HFF-Myc (cell line): ENCODE results near the gene EIF4E1B.
A peak's percentile ranks its signal among the peaks of the same experiment; 100 is the strongest.

Experiments used
- DNase-seq: peaks from one replicate; pipeline ENCODE4 v3.0.0-alpha.2; 2011; ENCODE audit warnings: low read depth; ENCODE audit errors: extremely low read depth
- H3K4me3 ChIP-seq: replicated peaks from 2 replicates; pipeline ENCODE4 v1.5.1; 2011; ENCODE audit warnings: low read depth, mild to moderate bottlenecking, control low read depth, low read length
- TF ChIP-seq, protein P1 (sequence below): IDR thresholded peaks from 2 replicates; pipeline ENCODE4 v1.5.1; 2012; ENCODE audit warnings: mild to moderate bottlenecking, low read depth, low read length, control low read depth; ENCODE audit errors: missing control alignments

EIF4E1B gene

DNA sequence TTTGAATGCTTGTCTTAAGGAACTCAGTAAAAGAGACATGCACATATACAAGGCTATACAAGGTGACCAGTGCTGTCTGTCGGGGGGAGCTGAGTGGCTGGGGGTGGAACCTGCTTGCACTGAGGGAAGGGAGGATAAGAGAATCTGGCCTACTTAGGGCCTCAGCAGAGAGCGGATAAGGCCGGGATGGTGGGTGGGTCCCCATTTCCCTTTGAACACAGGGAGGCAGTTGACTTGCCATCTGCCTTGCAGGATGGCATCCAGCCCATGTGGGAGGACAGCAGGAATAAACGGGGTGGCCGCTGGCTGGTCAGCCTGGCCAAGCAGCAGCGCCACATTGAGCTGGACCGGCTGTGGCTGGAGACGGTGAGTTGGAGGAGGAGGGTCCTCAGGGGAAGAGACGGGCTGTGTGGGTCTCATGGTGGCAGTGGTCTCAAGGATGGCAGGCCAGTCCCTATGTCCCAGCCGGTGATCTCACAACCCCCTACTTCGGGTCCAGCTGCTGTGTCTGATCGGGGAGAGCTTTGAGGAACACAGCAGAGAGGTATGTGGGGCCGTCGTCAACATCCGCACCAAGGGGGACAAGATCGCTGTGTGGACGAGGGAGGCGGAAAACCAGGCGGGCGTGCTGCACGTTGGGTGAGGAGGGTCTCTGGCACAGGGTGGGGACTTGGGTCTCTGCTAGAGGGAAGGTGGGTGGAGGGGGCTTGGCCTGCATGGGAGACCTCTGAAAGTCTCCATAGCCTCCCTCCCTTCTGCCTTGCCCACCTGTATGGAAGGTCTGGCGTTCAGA is 14.6 kb downstream of the EIF4E1B start:
- TF ChIP-seq, protein P1, sequence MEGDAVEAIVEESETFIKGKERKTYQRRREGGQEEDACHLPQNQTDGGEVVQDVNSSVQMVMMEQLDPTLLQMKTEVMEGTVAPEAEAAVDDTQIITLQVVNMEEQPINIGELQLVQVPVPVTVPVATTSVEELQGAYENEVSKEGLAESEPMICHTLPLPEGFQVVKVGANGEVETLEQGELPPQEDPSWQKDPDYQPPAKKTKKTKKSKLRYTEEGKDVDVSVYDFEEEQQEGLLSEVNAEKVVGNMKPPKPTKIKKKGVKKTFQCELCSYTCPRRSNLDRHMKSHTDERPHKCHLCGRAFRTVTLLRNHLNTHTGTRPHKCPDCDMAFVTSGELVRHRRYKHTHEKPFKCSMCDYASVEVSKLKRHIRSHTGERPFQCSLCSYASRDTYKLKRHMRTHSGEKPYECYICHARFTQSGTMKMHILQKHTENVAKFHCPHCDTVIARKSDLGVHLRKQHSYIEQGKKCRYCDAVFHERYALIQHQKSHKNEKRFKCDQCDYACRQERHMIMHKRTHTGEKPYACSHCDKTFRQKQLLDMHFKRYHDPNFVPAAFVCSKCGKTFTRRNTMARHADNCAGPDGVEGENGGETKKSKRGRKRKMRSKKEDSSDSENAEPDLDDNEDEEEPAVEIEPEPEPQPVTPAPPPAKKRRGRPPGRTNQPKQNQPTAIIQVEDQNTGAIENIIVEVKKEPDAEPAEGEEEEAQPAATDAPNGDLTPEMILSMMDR: no peak
- no peak for DNase-seq
- no peak overlapping the region for H3K4me3 ChIP-seq

DNA sequence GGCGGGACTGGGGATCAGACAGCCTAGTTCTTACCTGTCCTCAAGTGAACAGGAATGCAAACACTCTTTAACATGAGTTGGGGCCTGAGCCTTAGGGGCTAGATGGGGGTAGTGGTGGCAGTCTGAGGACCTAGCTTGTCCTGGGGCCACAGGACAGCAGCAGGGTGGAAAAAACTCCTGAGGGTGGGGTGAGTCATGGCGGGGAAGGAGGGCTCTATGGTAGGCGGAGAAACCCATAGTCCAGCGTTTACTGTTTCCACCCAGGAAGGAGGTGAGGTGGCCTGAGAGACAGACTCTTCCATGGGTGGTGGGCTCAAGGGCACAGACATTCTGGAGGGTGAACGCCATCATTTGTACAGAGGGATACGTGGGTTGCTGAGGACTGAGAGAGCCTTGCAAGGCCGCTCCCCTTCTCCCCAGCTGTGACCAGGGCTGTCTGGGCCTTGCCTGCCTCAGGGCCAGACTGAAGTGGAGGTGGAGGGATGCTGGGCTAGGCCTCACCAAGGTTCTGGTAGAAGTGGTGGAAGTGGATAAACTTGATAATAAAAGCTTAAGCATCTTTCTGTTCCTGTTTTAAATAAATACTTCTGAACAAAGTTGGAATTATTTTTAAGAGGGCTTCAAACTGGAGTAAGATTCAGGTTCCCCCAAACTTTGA is 15.7 kb downstream of the EIF4E1B start:
- TF ChIP-seq, protein P1: no peak
- peak overlapping the region; percentile 36; the same call in 1 of the 2 replicates for H3K4me3 ChIP-seq

DNA sequence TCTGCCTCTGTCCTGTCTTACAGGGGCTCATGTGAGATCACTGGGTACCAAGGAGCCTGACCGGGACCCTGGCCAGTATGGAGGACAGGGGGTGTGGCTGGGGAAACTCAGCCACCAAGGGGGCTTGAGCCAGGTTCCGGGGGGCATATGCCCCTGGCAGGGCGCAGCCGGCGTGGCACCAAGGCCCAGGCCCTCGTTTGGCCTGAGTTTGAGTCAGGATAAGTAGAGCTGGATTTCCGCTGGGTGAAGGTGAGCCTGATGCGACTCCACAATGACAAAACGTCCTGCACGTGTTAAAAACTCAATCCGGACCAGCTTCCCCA is 16.2 kb downstream of the EIF4E1B start:
- no peak for DNase-seq
- TF ChIP-seq, protein P1: no peak
- H3K4me3 ChIP-seq: peak overlapping the region; percentile 36

More for the DNA sequence above, 15.7 kb downstream of the EIF4E1B start:
- DNase-seq: no peak

DNA sequence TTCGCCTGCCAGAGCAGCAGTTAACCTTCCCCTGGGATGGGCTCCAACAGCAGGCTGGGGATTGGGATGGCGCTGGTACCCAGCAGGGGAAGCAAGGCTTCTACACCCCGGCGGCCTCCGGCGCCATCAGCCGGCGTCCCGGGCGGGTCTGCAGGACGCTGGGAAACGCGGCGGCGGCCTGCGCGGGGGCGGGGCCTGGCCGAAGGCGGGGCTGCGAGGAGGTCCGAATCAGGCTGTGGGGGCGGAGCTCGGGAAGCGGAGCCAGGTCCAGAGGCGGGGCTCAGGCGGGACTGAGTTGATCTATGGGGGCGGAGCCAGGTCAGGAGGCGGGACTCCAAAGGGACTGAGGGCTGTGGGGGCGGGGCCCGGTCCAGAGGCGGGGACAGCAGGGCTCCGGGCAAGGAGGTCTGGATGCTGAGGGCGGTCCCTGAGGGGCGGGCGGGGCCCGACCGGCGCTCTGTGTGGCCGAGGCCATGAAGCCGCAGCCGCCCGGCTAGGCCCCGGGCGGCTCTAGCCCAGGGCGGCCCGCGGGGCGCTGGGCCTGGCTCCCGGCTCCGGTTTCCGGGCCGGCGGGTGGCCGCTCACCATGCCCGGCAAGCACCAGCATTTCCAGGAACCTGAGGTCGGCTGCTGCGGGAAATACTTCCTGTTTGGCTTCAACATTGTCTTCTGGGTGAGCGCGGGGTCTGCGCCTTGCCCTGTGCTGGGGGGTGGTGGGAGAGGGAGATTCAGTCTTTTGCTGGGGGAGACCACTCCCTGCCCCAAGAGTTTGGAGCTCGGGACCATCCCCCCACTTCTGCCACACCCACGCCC is 16.8 kb downstream of the EIF4E1B start, which contains the start of gene TSPAN17:
Gene TSPAN17, plus strand, starts transcription at position 455 of the 813 bp plus-strand sequence. Its CDS starts 132 bp downstream, at position 587.
- TF ChIP-seq, protein P1: peak; percentile 13
- peak; percentile 91 for DNase-seq
- peak within 1 kb of the TSS; percentile 70 for H3K4me3 ChIP-seq

DNA sequence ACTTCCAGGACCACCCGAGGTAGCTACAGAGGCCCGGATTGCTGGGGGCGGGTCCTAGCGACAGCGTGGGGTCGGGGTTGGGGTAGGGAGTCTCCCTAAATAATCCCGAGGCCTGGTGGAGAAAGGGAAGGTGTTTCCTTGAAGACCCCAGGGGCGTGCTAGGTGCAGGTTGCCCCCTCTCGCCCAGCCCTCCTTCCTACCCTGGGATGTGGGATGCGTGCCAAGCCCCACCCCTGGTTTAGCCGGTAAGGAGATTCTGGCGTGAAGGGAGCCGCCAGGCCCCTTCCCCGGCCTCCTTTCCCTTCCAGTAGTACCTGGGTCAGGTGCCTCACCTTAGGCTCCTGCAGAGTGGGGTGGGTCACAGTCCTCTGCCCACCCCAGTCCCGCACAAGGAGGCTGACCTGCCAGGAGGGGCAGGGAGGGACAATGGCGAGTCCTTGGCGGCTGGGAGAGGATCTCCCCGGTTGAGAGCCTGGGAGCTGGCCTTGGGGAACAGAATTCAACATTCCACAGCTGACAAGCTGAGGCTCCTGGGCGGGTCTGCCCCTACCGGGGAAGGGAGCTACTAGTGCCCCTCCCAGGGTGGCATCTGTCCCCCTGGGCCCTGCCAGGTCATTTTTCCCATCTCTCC is 17.5 kb downstream of the EIF4E1B start:
- H3K4me3 ChIP-seq: peak overlapping the region; percentile 70
- no peak for DNase-seq
- TF ChIP-seq, protein P1: no peak

DNA sequence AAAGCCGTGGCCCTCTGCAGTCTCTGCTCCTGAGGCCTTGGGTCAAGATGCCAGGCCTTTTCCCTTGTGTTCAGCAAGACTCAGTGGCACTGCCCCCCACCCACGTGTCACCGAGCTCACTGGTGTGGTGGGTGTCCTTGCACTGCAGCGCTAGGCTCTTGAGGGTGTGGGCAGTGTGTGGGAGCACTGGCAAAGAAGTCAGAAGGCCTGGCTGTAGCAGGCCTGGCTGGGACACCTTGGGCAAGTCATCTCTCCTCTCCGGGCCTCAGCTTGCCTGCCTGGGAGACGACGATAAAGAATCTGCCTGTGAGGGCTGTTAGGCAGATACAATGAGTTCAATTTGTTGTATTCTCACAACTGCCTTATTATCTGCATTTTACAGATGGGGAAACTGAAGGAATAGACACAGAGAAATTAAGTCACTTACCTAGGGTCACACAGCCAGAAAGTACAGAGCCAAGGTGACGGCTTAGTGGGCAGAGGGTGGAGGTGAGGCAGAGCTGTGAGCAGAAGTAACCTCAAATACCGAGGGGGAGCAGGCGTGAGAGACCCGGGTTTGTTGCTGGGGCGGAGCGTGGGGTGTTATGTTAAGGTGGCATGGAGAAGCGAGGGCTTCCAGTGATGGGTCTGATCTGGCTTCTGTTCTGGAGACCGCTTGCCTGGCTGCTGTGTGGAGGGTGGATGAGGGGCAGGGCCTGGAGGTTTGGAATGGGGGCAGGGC is 18.2 kb downstream of the EIF4E1B start:
- TF ChIP-seq, protein P1: no peak
- H3K4me3 ChIP-seq: peak overlapping the region; percentile 70
- DNase-seq: no peak
